ENCODE data around the gene JAZF1.

JAZF1 gene

GRCh38 chr7:27804139-27804538 lies 376.5 kb downstream of the JAZF1 start:
- no peak overlapping the region for H3K27ac ChIP-seq (ENCODE audit: insufficient read depth in 1 of 2, low read depth in 1 of 2, low read length in 2 of 2, poor library complexity in 1 of 2, severe bottlenecking in 2 of 2)
- no peak for DNase-seq
- ChIA-PET POLR2A (no interaction called here), CTCF (no interaction called here)
- peaks cover 0 to 3% (median 0%) of the 10 kb centered on the region in 4 experiments for H3K4me1 ChIP-seq (ENCODE audit: control extremely low read depth in 1 of 4, control insufficient read depth in 4 of 4, insufficient read depth in 4 of 4, low read length in 3 of 4)
- no peaks in the 10 kb centered on the region for H3K9me3 ChIP-seq (ENCODE audit: control extremely low read depth in 1 of 5, control insufficient read depth in 4 of 5, insufficient read depth in 2 of 5, low read depth in 1 of 5, low read length in 4 of 5)
- no CpG with 5 or more reads among the region's 3 CpGs for WGBS (ENCODE audit: insufficient coverage)
- peaks cover 3 to 10% (median 7%) of the 10 kb centered on the region in 4 experiments for H3K36me3 ChIP-seq (ENCODE audit: control insufficient read depth in 4 of 4, insufficient read depth in 4 of 4, low read length in 3 of 4)
- H3K4me3 ChIP-seq (ENCODE audit: control insufficient read depth in 1 of 7, extremely low read depth in 1 of 7, insufficient read depth in 4 of 7, low read depth in 2 of 7, low read length in 6 of 7), result no peak overlapping the region
- no peaks in the 10 kb centered on the region for H3K27me3 ChIP-seq (replicated peaks in 2 of 5; ENCODE audit: control insufficient read depth in 4 of 5, insufficient read depth in 5 of 5, low read length in 4 of 5)

GRCh38 chr7:27802999-27803398 lies 377.6 kb downstream of the JAZF1 start:
- 100% methylated on average over 1 of the region's 2 CpGs for WGBS (ENCODE audit: insufficient coverage)
- Histone ChIP-seq H3K27me3 (replicated peaks in 2 of 5; ENCODE audit: control insufficient read depth in 4 of 5, insufficient read depth in 5 of 5, low read length in 4 of 5) (no peaks in the 10 kb centered on the region), H3K36me3 (ENCODE audit: control insufficient read depth in 4 of 4, insufficient read depth in 4 of 4, low read length in 3 of 4) (peaks cover 3 to 10% (median 7%) of the 10 kb centered on the region in 4 experiments), H3K4me3 (ENCODE audit: control insufficient read depth in 1 of 7, extremely low read depth in 1 of 7, insufficient read depth in 4 of 7, low read depth in 2 of 7, low read length in 6 of 7) (no peak overlapping the region), H3K9me3 (ENCODE audit: control extremely low read depth in 1 of 5, control insufficient read depth in 4 of 5, insufficient read depth in 2 of 5, low read depth in 1 of 5, low read length in 4 of 5) (no peaks in the 10 kb centered on the region), H3K4me1 (ENCODE audit: control extremely low read depth in 1 of 4, control insufficient read depth in 4 of 4, insufficient read depth in 4 of 4, low read length in 3 of 4) (no peaks in the 10 kb centered on the region), H3K27ac (ENCODE audit: insufficient read depth in 1 of 2, low read depth in 1 of 2, low read length in 2 of 2, poor library complexity in 1 of 2, severe bottlenecking in 2 of 2) (no peak overlapping the region)
- ChIA-PET POLR2A (no interaction called here), CTCF (interaction anchor here (1.9 kb wide), 1 partner anchor 122 kb away, joined by 4 read pairs; no protein-coding TSS in a partner anchor)
- no peak for DNase-seq

GRCh38 chr7:27799212-27799611 lies 381.4 kb downstream of the JAZF1 start:
- H3K9me3 ChIP-seq (ENCODE audit: control extremely low read depth in 1 of 5, control insufficient read depth in 4 of 5, insufficient read depth in 2 of 5, low read depth in 1 of 5, low read length in 4 of 5), result no peaks in the 10 kb centered on the region
- POLR2A ChIA-PET, result no interaction called here

GRCh38 chr7:27795977-27796376 lies 384.6 kb downstream of the JAZF1 start:
- no peaks in the 10 kb centered on the region for H3K4me1 ChIP-seq (ENCODE audit: control extremely low read depth in 1 of 4, control insufficient read depth in 4 of 4, insufficient read depth in 4 of 4, low read length in 3 of 4)
- H3K27me3 ChIP-seq (replicated peaks in 2 of 5; ENCODE audit: control insufficient read depth in 4 of 5, insufficient read depth in 5 of 5, low read length in 4 of 5), result no peaks in the 10 kb centered on the region
- H3K4me3 ChIP-seq (ENCODE audit: control insufficient read depth in 1 of 7, extremely low read depth in 1 of 7, insufficient read depth in 4 of 7, low read depth in 2 of 7, low read length in 6 of 7), result no peak overlapping the region
- no peak overlapping the region for H3K27ac ChIP-seq (ENCODE audit: insufficient read depth in 1 of 2, low read depth in 1 of 2, low read length in 2 of 2, poor library complexity in 1 of 2, severe bottlenecking in 2 of 2)
- no CpG with 5 or more reads among the region's 1 CpG for WGBS (ENCODE audit: insufficient coverage)
- H3K9me3 ChIP-seq (ENCODE audit: control extremely low read depth in 1 of 5, control insufficient read depth in 4 of 5, insufficient read depth in 2 of 5, low read depth in 1 of 5, low read length in 4 of 5), result no peaks in the 10 kb centered on the region
- peaks cover 8 to 33% (median 19%) of the 10 kb centered on the region in 4 experiments for H3K36me3 ChIP-seq (ENCODE audit: control insufficient read depth in 4 of 4, insufficient read depth in 4 of 4, low read length in 3 of 4)
- DNase-seq, result no peak
- POLR2A ChIA-PET, result no interaction called here
- CTCF ChIA-PET, result no interaction called here

More at GRCh38 chr7:27799212-27799611, 381.4 kb downstream of the JAZF1 start:
- no peak overlapping the region for H3K4me3 ChIP-seq (ENCODE audit: control insufficient read depth in 1 of 7, extremely low read depth in 1 of 7, insufficient read depth in 4 of 7, low read depth in 2 of 7, low read length in 6 of 7)
- no peak for DNase-seq
- WGBS (ENCODE audit: insufficient coverage), result no CpG with 5 or more reads among the region's 2 CpGs
- H3K27ac ChIP-seq (ENCODE audit: insufficient read depth in 1 of 2, low read depth in 1 of 2, low read length in 2 of 2, poor library complexity in 1 of 2, severe bottlenecking in 2 of 2), result no peak overlapping the region
- CTCF ChIA-PET, result no interaction called here
- no peaks in the 10 kb centered on the region for H3K27me3 ChIP-seq (replicated peaks in 2 of 5; ENCODE audit: control insufficient read depth in 4 of 5, insufficient read depth in 5 of 5, low read length in 4 of 5)
- peaks cover 8 to 24% (median 9%) of the 10 kb centered on the region in 4 experiments for H3K36me3 ChIP-seq (ENCODE audit: control insufficient read depth in 4 of 4, insufficient read depth in 4 of 4, low read length in 3 of 4)
- no peaks in the 10 kb centered on the region for H3K4me1 ChIP-seq (ENCODE audit: control extremely low read depth in 1 of 4, control insufficient read depth in 4 of 4, insufficient read depth in 4 of 4, low read length in 3 of 4)

GRCh38 chr7:27793780-27794179 lies 386.8 kb downstream of the JAZF1 start:
- POLR2A ChIA-PET, result no interaction called here
- no peaks in the 10 kb centered on the region for H3K4me1 ChIP-seq (ENCODE audit: control extremely low read depth in 1 of 4, control insufficient read depth in 4 of 4, insufficient read depth in 4 of 4, low read length in 3 of 4)
- no CpG with 5 or more reads among the region's 1 CpG for WGBS (ENCODE audit: insufficient coverage)
- H3K27me3 ChIP-seq (replicated peaks in 2 of 5; ENCODE audit: control insufficient read depth in 4 of 5, insufficient read depth in 5 of 5, low read length in 4 of 5), result no peaks in the 10 kb centered on the region
- H3K4me3 ChIP-seq (ENCODE audit: control insufficient read depth in 1 of 7, extremely low read depth in 1 of 7, insufficient read depth in 4 of 7, low read depth in 2 of 7, low read length in 6 of 7), result no peak overlapping the region
- H3K27ac ChIP-seq (ENCODE audit: insufficient read depth in 1 of 2, low read depth in 1 of 2, low read length in 2 of 2, poor library complexity in 1 of 2, severe bottlenecking in 2 of 2), result no peak overlapping the region
- DNase-seq, result no peak
- CTCF ChIA-PET, result interaction anchor here (2.1 kb wide), 1 partner anchor 12 kb away, joined by 5 read pairs; no protein-coding TSS in a partner anchor
- peaks cover 8 to 35% (median 21%) of the 10 kb centered on the region in 4 experiments for H3K36me3 ChIP-seq (ENCODE audit: control insufficient read depth in 4 of 4, insufficient read depth in 4 of 4, low read length in 3 of 4)
- H3K9me3 ChIP-seq (ENCODE audit: control extremely low read depth in 1 of 5, control insufficient read depth in 4 of 5, insufficient read depth in 2 of 5, low read depth in 1 of 5, low read length in 4 of 5), result no peaks in the 10 kb centered on the region

- H3K36me3 ChIP-seq (ENCODE audit: control insufficient read depth in 4 of 4, insufficient read depth in 4 of 4, low read length in 3 of 4), result peaks cover 6 to 23% (median 19%) of the 10 kb centered on the region in 4 experiments
- CTCF ChIA-PET, result no interaction called here
These were observed 392.2 kb downstream of the JAZF1 start for GRCh38 chr7:27788437-27788836.

GRCh38 chr7:27784399-27785053 lies 396.1 kb downstream of the JAZF1 start:
- Histone ChIP-seq H3K4me1 (ENCODE audit: control extremely low read depth in 1 of 4, control insufficient read depth in 4 of 4, insufficient read depth in 4 of 4, low read length in 3 of 4) (no peaks in the 10 kb centered on the region), H3K36me3 (ENCODE audit: control insufficient read depth in 4 of 4, insufficient read depth in 4 of 4, low read length in 3 of 4) (peaks cover 4 to 15% (median 12%) of the 10 kb centered on the region in 4 experiments), H3K27ac (ENCODE audit: insufficient read depth in 1 of 2, low read depth in 1 of 2, low read length in 2 of 2, poor library complexity in 1 of 2, severe bottlenecking in 2 of 2) (no peak overlapping the region), H3K4me3 (ENCODE audit: control insufficient read depth in 1 of 7, extremely low read depth in 1 of 7, insufficient read depth in 4 of 7, low read depth in 2 of 7, low read length in 6 of 7) (no peak overlapping the region), H3K27me3 (replicated peaks in 2 of 5; ENCODE audit: control insufficient read depth in 4 of 5, insufficient read depth in 5 of 5, low read length in 4 of 5) (no peaks in the 10 kb centered on the region), H3K9me3 (ENCODE audit: control extremely low read depth in 1 of 5, control insufficient read depth in 4 of 5, insufficient read depth in 2 of 5, low read depth in 1 of 5, low read length in 4 of 5) (no peaks in the 10 kb centered on the region)
- ChIA-PET POLR2A (interaction anchor here (0.7 kb wide), 1 partner anchor 228 kb away, joined by 6 read pairs; no protein-coding TSS in a partner anchor), CTCF (interaction anchor here (0.9 to 1.7 kb wide), 8 partner anchors 10 to 590 kb away, joined by 3 to 8 read pairs (median 3); partner anchors contain the start of gene TAX1BP1)
- DNase-seq, result peak; percentile 78 to 85 (median 84)
- WGBS (ENCODE audit: insufficient coverage), result 55% methylated on average over 4 of the region's 6 CpGs

More at GRCh38 chr7:27788437-27788836, 392.2 kb downstream of the JAZF1 start:
- Histone ChIP-seq H3K27ac (ENCODE audit: insufficient read depth in 1 of 2, low read depth in 1 of 2, low read length in 2 of 2, poor library complexity in 1 of 2, severe bottlenecking in 2 of 2) (no peak overlapping the region), H3K4me3 (ENCODE audit: control insufficient read depth in 1 of 7, extremely low read depth in 1 of 7, insufficient read depth in 4 of 7, low read depth in 2 of 7, low read length in 6 of 7) (no peak overlapping the region), H3K9me3 (ENCODE audit: control extremely low read depth in 1 of 5, control insufficient read depth in 4 of 5, insufficient read depth in 2 of 5, low read depth in 1 of 5, low read length in 4 of 5) (no peaks in the 10 kb centered on the region), H3K4me1 (ENCODE audit: control extremely low read depth in 1 of 4, control insufficient read depth in 4 of 4, insufficient read depth in 4 of 4, low read length in 3 of 4) (no peaks in the 10 kb centered on the region), H3K27me3 (replicated peaks in 2 of 5; ENCODE audit: control insufficient read depth in 4 of 5, insufficient read depth in 5 of 5, low read length in 4 of 5) (no peaks in the 10 kb centered on the region)
- POLR2A ChIA-PET, result no interaction called here
- DNase-seq, result no peak
